Measurements from ENCODE around the gene DLG5.
"Not testable (repeated sequence)": the region's sequence is repeated elsewhere in the genome, so short reads cannot be mapped to it uniquely, and the experiment has no call there.

Gene DLG5

DNA sequence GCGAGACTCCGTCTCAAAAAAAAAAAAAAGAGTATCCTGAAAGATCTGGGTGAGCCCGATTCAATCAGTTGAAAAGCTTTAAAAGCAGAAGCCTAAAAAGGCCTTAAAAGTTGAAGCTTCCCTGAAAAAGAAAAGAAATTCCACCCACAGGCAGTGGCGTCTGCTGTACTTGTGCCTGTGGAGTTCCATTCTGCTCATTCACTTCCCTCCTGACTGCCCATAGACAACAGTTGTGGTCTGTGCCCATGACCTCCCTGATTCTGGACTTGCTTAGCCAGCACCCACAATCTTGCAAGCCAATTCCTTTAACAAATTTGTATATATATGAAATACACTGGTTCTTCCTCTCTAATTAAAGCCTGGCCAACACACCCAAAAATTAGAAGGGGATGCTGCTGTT, 141.7 kb downstream of the DLG5 start:
- DNase-seq, result no peak

DNA sequence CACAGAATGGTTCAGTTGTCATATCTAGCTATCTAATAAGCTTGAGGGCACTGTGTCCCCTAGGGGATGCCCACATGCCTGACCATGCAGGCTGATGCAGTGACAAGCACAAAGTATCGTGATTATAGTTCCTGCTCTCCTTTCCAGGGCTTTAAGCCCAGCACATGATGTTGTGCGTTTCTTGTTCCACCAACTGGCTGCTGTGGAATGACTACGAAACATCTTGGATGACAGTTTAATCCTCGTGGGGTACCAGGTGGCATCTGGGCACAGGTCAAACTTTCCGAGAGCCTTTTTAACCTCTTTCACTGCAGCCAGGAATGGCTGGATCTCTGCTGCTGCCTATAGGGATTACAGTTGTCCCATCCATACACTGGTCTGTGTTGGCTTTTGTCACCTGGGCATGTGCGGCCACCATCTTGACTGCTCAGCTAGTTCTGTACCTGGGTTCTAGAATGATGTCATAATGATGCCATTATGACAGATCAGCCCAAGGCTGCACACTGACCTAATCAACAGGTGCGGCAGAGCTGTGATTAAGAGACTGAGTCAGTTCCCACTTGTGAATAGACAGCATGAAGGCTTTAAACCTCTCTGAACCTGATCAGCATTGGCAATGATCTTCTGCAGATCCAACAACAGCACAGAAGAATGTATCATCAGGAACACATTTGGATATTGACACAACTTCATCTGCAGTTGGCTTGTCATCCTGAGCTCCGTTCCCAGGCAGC, 144.1 kb downstream of the DLG5 start:
- DNase-seq, result no peak

DNA sequence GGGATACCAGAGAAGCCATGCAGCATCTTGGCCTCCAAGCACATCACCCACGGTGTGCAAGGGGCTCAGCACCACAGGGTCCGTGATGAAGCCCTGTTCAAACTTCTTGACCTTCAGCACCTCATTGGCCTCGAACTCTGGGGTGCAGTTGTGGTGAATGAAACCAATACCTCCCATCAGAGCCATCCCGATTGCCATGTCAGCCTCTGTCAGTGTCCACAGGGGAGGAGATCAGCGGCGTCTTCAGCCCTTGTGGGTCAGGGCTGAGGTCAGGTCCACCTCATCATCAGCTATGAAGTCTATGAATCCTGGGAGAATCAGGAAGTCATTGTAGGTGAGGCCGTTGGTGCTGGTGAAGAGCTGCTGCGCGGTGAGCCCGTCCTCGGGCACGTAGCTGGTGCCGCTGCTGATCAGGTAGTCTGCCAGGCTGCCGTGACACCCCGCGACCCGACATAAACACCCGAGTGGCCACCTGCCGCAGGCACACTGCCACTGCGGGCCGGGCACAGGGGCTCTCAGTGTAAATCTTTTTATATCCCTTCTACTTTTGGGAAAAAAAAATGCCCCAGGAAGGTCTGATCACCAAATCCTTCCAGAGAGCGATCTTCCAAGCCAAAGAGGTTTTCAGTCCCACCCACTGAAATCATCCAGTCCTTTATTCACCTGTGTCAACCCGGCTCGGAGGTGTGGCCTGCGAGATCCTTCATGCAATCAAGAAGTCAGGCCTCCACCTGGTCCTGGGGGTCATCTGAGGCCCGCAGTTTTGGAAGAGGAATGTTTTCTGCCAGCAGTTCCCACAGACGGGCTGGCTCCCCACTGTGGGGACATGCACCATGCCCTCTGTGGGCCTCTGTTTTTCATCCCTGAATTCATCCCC, 144.9 kb downstream of the DLG5 start:
- no peak for DNase-seq

DNA sequence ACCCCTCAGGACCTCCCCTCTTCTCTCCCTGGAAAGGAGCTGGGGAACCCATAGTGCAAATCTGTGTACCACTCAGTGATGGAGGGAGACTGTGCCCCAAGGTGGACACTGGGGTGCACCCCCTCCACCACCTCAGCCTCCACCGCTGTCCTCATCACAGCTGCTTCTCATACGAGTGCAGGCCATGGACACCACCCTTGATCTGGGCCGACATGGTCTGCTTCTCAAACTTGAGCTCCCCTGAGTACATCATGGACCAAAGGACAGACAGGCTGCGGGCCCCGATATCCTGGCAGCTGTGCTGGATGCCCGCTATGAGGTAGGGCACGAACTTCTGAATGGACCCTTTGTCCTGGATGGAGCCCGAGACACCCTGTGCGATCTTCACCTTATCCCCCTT, 146.4 kb downstream of the DLG5 start:
- DNase-seq, result no peak

DNA sequence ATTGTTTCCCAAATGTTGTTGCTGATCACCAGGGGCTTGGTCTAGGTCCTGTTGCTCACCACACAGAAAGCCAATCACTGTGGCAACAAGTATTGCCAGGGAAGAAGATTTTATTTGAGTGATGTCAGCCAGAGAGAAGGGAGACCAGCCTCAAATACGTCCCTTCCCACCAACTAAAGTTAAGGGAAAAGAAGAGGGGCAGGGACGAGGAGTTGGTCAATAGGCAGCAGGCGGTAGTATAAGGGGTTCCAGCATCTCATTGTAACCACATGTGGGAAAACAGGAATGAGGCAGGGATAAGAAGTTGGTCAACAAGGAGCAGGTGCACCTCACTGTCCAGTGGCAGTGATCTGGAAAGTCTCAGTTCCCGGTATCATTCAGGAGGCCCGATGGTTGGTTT, 150.1 kb downstream of the DLG5 start:
- no peak for DNase-seq

DNA sequence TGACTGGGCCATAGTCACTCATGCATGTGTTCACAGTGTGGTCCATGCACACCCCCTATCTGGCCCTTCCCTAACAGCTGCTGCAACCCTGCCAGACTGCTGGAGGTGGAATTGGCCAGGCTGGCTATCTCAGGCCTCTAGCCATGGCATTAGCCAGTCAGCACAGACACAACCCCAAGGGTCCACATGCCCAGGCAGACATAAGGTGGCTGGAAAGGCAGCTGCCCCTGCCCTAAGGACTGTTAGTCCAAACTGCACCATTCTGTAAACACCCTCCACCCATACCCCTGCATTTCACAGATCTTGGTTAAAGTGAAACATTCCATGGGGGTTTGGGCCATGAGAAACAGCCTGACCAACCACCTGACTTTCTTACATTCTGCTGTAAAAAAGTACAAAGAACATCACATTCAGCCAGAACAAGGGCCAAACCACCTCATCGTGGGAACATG, 151.6 kb downstream of the DLG5 start:
- no peak for DNase-seq

DNA sequence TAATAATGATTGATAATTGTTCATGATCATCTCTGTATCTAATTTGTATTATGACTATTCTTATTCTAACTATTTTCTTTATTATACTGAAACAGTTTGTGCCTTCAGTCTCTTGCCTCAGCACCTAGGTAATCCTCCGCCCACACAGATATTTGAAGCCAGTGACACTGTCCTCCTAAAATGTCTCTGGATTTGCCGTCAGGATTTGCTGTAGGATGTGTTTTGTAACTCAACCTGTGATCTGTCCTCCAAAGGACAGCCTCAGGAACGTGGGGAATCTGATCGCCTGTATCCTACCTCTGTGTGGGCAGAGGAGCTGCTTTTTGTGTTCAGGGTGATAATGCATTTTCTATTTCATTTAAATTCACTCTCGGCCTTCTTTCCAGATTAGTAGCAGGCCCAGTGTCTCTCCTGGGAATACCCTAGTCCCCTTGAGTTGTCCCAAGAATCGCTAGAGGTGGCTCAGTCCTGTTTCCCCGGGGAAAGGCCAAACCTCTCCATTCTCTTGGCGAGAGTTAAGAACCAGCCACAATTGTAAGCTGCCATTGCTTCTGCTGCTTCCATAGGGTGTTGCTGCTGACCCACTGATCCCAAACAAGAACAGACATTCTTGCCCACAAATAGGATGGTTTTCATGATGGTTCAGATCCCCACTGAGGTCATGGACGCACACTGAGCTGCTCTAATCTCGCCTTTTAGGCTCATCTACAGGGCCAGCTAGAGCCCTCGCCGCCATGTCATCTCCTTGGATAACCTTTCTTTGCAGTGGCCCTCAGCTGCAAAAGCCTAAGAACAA, 152.7 kb downstream of the DLG5 start:
- no peak for DNase-seq

DNA sequence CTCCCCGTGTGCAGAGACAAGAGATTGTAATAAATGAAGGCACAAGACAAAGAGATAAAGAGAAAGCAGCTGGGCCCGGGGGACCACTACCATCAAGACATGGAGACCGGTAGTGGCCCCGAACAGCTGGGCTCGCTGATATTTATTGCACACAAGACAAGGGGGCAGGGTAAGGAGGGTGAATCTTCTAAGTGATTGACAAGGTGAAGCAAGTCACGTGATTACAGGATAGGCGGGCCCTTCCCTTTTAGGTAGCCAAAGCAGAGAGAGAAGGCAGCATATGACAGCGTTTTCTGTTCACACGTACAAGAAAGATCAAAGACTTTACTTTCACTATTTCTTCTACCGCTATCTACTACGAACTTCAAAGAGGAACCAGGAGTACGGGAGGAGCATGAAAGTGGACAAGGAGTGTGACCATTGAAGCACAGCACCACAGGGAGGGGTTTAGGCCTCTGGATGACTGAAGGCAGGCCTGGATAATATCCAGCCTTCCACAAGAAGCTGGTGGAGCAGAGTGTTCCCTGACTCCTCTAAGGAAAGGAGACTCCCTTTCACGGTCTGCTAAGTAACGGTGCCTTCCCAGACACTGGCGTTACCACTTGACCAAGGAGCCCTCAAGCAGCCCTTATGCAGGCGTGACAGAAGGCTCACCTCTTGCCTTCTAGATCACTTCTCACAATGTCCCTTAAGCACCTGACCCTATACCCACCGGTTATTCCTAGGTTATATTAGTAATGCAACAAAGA, 153.5 kb downstream of the DLG5 start:
- DNase-seq, result not testable (repeated sequence)

DNA sequence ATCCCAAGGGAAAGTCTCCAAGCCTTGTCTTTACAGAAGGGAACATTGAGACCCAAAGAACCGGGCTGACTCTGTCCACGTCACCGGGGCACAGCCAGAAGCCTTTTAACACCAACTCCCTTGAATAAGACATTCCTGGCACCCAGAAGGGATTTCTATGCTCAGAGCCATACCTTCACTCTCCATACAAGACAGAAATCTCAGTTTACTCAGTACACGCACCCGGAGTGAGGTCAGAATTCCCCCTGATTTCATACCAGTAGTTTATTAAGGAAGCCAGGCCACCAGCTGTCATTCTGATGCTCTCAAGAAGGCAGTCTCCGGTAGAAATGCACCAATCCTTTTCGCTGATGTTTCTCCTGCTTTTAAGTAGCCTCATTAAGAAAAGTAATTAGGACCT, 154.7 kb downstream of the DLG5 start:
- DNase-seq, result no peak

DNA sequence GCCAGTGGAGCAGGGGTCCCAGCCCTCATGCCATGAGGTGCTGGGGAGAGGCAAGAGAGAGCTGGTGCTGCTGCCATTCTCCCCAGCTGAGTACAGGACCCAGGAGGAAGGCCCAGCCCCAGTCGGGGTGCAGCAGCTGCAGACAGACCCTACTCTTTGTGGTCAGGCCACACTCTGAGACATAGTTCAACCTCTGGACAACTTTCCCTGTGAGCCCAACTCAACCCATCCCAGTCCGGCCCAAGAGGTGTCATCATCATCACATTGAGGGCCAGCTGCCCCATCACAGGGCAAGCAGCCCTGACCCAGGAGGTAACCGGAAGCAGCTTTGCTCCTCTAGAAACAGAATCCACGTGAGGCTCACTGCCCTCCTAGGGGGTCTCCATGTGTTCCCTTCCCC, 155.1 kb downstream of the DLG5 start:
- no peak for DNase-seq

DNA sequence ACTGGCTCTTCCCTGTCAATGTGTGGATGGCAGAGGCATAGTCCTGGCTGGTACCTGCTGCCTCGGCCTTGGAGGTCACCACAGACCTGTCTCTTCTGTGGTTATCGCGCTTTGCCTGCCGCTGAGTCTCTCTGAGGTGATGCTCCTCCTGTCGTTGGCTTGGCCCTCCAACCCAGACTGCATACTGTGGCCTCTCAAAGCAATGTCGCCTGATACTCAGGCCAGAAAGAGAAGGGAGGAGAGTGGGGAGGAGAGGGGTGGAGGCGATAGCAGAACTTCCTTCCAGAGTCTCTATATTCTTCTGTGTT, 155.7 kb downstream of the DLG5 start:
- DNase-seq, result no peak

DNA sequence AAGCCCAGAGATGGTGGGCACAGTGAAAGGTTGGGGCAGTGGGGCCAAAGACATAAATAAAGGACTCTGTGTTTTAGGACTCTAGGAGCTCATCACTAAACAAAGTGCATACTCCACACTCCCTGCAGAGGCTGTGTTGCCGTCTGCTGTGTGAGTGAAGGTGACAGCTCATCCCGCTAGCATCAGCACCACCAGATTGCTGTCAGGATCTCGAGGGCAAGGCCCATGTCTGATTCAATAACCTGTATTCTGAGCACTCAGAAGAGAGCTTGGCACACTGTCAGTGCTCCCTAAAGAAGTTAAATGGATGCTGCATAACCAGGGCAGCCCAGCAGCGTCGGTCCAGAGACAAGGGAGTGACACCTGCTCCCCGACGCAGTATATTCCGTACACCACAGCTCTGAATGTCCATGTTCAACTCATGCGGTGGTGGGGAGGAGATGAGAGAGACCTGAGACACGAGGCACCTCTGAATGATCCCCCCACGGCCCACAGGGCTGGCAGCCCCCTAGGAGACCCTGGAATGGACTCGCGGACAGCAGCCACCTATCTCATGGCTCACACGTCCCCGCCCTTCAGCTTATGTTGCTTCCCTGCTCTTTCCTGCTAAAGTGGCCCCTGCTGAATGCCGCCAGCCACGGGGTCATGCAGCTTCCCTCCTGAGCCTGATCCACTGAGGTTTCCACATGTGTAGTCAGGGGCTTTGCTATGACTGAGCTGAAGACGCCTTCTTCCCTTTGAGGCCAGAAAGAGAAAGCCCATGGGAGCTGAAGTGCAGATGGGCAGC, 156.3 kb downstream of the DLG5 start:
- DNase-seq, result no peak

DNA sequence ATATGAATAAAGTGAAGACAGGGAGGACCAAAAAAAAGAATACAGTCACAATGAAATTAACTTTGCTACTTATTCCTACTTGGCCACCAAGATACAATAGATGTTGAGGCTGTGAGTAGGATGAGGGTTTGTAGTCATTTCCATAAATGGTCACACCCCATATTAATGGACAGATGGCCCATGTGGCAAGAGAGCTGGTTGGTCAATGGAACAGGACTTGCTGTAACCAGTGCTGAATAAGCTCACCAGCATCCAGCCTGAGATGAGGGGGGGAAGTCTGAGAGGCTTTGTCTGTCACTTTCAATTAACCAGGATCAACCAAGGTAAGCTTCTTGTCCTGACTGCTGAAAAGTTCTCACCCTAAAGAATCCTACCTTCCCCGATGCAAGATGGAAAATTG, 158.5 kb downstream of the DLG5 start:
- DNase-seq, result no peak

DNA sequence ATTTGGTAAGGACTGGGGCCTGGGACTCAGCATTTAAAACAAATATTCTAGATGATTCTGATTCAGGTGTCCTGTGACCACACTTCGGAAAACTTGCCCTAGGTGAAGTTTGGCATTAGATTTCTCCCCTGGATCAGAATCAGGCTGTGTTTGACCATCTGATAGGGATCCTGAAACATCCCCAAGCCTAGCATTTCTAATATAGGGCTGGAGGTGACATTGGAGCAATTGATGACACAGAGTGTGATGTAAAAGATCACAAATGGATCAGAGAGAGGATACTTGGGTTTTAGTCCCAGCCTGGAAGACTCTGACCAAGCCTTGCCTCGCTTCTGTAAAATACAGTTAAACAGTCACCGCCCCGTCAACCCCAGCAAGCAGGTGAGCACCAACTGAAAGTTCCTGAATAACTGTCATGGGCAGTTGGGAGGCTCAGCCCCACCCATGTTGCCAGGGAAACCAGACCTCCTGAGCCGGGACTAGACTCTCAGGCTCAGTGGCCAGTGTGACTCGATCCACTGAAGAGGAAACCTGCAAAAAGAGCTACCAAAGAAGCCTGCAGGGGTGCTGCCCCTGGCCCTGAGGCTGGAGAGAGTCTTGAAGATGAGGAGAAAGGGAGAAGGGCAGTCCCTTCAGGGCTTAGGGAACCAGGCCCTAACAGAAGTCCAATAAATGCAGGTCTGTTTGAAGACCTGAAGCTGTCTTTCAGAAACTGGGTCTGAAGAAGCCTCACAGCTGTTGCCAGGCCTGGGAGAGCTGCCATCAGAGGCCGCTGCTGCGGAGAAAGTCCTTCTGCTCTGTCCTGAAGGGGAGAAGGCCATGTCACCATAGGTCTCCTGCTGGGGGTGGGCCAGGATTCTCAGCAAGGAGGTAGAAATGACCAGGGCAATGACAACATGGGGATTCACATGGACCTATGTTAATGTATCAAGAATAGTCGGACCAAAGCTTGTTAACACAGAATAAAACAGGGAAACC, 162.8 kb downstream of the DLG5 start:
- no peak for DNase-seq

DNA sequence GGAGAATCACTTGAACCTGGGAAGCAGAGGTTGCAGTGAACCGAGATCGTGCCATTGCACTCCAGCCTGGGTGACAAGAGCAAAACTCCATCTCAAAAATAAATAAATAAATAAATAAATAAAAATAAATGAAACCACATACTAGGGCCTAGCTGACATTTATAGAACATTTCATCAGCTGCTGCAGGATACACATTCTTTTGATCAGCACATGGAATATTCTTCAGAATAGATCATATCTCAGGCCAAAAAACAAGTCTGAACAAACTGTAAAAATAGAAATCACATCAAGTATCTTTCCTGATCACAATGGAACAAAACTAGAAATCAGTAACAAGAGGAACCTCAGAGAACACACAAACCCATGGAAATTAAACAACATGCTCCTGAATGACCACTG, 168.1 kb downstream of the DLG5 start:
- not testable (repeated sequence) for DNase-seq

DNA sequence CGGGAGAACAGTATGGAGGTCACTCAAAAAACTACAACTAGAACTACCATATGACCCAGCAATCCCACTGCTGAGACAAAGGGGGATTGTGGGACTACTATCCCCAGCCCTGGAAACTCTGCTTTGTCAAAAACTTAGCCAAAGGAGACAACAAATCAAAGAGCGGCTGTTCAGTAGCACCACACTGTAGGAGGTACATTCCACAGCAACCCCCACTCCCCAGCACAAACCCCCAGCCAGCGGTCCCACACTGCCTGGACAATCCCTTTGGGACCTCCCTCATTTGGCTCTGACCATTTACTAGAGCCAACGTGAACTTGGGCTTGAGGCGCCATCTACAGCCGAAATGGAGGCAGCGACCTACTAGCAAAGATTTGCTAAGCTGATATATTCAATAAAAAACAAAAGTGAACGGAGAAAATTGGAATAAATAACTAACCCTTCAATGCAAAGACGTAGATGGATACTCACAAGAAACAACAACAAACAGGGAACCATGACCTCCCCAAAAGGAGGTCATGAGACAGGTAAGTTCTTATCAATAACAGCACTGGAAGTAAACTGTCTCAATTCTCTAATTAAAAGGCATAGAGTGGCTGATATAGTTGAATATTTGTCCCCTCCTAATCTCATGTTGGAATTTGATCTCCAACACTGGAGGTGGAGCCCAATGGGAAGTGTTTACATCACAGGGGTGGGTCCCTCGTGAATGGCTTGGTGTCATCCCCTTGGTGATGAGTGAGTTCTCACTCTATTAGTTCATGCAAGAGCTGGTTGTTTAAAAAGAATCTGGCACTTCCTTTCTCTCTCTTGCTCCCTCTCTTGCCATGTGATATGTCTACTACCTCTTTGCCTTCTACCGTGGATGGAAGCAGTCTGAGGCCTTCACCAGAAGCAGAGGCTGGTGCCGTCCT, 170.0 kb downstream of the DLG5 start:
- no peak for DNase-seq

DNA sequence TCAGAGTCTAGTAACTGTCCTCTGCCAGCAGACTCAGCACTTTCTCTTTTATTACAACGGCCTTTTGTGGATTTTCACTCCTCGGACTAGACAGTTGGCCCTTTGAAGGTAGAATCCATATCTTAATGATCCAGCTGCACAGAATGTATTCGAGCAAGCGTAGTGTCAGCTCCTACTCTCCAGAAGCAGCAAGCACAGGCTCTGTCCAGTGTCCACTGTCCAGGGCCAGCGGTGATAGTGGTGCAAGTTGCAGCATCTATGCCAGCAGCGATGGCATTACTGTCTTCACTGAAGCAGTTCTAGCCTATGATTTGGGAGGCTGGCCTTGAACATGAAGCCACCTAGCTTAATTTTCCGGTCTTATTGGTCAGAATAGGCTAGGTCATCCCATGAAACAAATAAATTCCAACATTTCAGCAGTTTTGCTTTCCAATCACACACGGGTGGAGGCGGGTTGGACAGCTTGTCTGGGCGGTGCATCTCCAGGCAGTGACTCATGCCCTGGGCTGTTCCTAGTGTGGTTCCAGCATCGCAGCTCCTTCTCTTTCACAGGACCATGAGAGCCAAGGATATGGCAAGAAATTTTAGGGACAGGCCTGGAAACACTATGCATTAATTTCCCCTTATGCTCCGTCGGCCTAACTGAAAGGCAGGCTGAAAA, 180.4 kb downstream of the DLG5 start:
- no peak for DNase-seq

DNA sequence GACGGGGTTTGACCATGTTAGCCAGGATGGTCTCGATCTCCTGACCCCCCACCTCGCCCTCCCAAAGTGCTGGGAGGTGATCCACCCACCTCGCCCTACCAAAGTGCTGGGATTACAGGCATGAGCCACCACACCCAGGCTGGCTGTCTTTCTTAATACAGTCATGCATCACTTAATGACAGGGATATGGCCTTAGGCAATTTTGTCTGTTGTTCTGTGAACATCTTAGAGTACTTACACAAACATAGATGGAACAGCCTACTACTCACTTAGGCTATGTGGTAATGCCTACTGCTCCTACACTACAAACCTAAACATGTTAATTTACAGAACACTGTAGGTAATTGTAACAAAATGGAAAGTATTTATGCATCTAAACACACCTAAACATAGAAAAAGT, 182.3 kb downstream of the DLG5 start:
- DNase-seq, result no peak

DNA sequence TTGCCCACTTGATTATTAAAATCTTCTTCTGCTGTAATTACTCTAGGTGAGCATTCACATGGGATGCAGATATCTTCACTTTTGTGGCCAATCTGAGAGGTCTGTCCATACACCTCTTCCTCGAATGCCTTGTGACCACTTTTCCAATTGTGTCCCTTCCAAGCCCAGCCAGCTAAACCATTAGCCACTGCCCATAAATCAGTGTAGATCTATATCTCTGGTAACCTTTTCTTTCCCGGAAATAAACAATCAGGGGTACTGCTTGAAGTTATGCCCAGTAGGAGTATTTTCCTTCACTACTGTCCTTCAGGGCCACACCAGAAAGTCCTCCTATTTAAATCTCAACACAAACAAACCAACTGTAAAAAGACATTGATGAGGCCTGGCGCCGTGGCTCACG, 184.4 kb downstream of the DLG5 start:
- no peak for DNase-seq
